ENCODE data around the gene DUSP11. TPM values are rescaled to one million over a fixed set of nuclear protein-coding genes. Genes with fewer than 3 reads are reported as not detected.

Gene DUSP11
- total and polyA plus RNA-seq, 2 of the 13 experiments (the other 11 are each of a cell fraction or from before 2014, with no cell fraction given): 30.5 to 36.2 TPM

- H4K20me1 ChIP-seq (ENCODE audit: insufficient read depth, low read length): no peaks in the 10 kb centered on the region
- peak within 1 kb of the TSS; percentile 66 for H3K27ac ChIP-seq (ENCODE audit: extremely low read length, insufficient read depth, low read length)
- H3K27me3 ChIP-seq (ENCODE audit: control insufficient read depth in 1 of 2, insufficient read depth in 2 of 2, low read length in 2 of 2): peaks cover 0 to 4% of the 10 kb centered on the region in 2 experiments; a peak in 1 of 5 replicates
- 0 out of 2 replicates have a peak, but pooled peaks cover 6% of the 10 kb centered on the region for H3K9me3 ChIP-seq (ENCODE audit: low read length)
- in situ Hi-C loops (cut with HindIII; ENCODE audit: extremely low pct_ligation_motif_present, low pct_unique_long_range_greater_than_20kb): no loop called here
- WGBS (ENCODE audit: low lambda C conversion rate): 12% methylated on average over 36 of the region's 49 CpGs
- ChIA-PET CTCF (ENCODE audit: low intra/inter-chr PET ratio, low total read pairs) (no interaction called here), POLR2A (interaction anchor here (0.6 to 1.7 kb wide), 17 partner anchors 8 to 703 kb away, joined by 3 to 9 read pairs (median 4); partner anchors contain the start of genes DGUOK, DUSP11, MOB1A and NAT8)
- no TSS peak for BruUV-seq (replicated peaks)
- H3K9ac ChIP-seq (ENCODE audit: insufficient read depth, low read depth, low read length): peak within 1 kb of the TSS; percentile 87
- H3K4me2 ChIP-seq (ENCODE audit: low read depth, low read length): peak within 1 kb of the TSS; percentile 98
- peaks cover 17% of the 10 kb centered on the region; the same call in 1 of the 2 replicates for H3K4me1 ChIP-seq (ENCODE audit: insufficient read depth, low read length)
- H3K36me3 ChIP-seq (replicated peaks in 1 of 2; ENCODE audit: control insufficient read depth in 1 of 2, insufficient read depth in 2 of 2, low read length in 2 of 2): peaks cover 0 to 20% of the 10 kb centered on the region in 2 experiments; a peak in 2 of 5 replicates
- intact Hi-C loops (cut with micrococcal nuclease; ENCODE audit: unreplicated experiment): no loop called here
- ATAC-seq: peak; percentile 98
- DNase-seq (ENCODE audit: low spot score): peak; percentile 97
- peak within 1 kb of the TSS; percentile 91 for H2AFZ ChIP-seq (ENCODE audit: low read length)
- H3K79me2 ChIP-seq (ENCODE audit: insufficient read depth, low read length): peaks cover 15% of the 10 kb centered on the region
- peak within 1 kb of the TSS; percentile 83 to 88 (median 84) for H3K4me3 ChIP-seq (replicated peaks in 1 of 3; ENCODE audit: insufficient read depth in 1 of 3, low read depth in 2 of 3, low read length in 3 of 3)
- peak; percentile 90 for FAIRE-seq
- TF ChIP-seq MTA1 (CRISPR knock-in tag; IDR thresholded peaks at IDR 0.05; ENCODE audit: borderline replicate concordance) (peak; percentile 73; the same call in 1 of the 2 replicates), DNMT3B (CRISPR knock-in tag; conservative IDR thresholded peaks at IDR 0.05) (no peak), SUZ12 (IDR thresholded peaks at IDR 0.05; ENCODE audit: low read depth, low read length) (no peak), ZNF816 (CRISPR knock-in tag; IDR thresholded peaks at IDR 0.05; ENCODE audit: borderline replicate concordance) (peak; percentile 32; the same call in 1 of the 2 replicates), THAP11 (CRISPR knock-in tag; IDR thresholded peaks at IDR 0.05) (peak; percentile 97), DR1 (CRISPR knock-in tag; IDR thresholded peaks at IDR 0.05) (0 out of 2 replicates have a peak, but pooled peaks have one; percentile 66), ZNF883 (CRISPR knock-in tag; IDR thresholded peaks at IDR 0.05; ENCODE audit: not compliant biosample characterization) (peak; percentile 95), U2AF1 (optimal IDR thresholded peaks at IDR 0.05; ENCODE audit: low read depth, low read length) (peak; percentile 92), ZNF274 (CRISPR knock-in tag; IDR thresholded peaks at IDR 0.05) (peak; percentile 90), TAF1 (CRISPR knock-in tag; IDR thresholded peaks at IDR 0.05) (peak; percentile 56; the same call in 1 of the 2 replicates), SP1 (IDR thresholded peaks at IDR 0.05) (no peak), SP1 (CRISPR knock-in tag; IDR thresholded peaks at IDR 0.05) (peak; percentile 97), ZNF761 (CRISPR knock-in tag; conservative IDR thresholded peaks at IDR 0.05) (peak; percentile 91; the same call in 1 of the 2 replicates), ZNF235 (CRISPR knock-in tag; IDR thresholded peaks at IDR 0.05; ENCODE audit: borderline replicate concordance) (peak; percentile 78; the same call in 1 of the 2 replicates), ZNF407 (CRISPR knock-in tag; IDR thresholded peaks at IDR 0.05; ENCODE audit: not compliant biosample characterization) (no peak), ZNF547 (CRISPR knock-in tag; IDR thresholded peaks at IDR 0.05) (peak; percentile 93)
Measured at GRCh38 chr2:73736855-73737779, 42.8 kb downstream of the DUSP11 start, which contains the start of gene TPRKB. Gene TPRKB, minus strand, starts transcription at chr2:73737345. Its CDS starts 2,776 bp downstream, at chr2:73734569.
